NCI-H69 (cell line): ENCODE data around the gene MMRN2.

Source experiments
- DNase-seq: peaks from one replicate; lab custom pipeline; 2025; lab: John Stamatoyannopoulos, UW

The MMRN2 gene

DNA sequence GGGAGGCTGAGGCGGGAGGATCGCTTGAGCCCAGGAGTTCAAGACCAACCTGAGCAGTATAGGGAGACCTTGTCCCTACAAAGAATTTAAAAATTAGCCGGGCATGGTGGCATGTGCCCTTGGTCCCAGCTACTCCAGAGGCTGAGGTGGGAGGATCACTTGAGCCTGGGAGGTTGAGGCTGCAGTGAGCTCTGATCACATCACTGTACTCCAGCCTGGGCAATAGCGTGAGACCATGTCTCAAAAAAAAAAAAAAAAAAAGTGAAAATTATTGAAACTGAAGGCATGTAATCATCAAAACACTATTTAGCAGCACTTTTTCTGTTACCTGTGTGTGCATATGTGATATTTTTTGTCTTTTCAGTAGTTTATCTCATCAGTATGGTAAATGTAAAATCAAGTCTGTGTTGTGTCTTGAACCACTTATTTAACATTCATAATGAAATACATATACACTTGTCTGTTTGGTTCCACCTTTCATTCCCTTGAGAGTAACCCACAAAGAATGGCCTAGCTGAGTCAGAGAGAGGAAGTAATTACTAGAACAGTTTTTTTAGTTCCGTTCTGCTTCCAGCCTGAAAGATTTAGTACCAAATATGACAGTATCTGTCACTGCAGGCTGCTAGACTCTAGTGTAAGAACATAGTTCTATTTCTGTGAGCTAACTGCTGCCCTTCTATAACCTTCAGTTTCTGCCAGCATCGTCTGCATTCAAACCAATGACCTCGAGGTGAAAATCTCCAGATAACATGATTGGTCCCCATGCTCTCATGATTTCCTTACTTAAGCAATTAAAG, 68.6 kb downstream of the MMRN2 start:
- peak; percentile 31 for DNase-seq
